ENCODE results near the gene SPAG4.

Gene SPAG4

DNA sequence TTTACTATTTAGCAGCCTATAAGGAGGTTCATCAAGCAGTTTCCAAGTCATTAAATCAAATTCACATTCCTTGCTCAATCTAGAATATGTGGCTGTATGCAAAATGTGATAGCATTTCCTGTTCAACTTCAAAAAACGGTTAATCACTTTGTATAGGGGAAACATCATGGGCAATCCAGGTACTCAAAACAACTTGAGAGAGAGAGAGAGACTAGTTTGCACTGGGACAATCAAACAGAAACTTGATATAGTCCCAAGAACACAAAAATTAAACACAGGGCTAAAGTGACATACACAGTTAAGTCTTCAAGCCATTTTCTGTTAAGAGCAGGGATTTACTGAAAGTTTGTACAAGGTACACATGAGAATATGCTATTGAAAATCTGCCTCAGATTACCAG lies 41.6 kb downstream of the SPAG4 start:
- DNase-seq (ENCODE audit: low read depth), result no peak

DNA sequence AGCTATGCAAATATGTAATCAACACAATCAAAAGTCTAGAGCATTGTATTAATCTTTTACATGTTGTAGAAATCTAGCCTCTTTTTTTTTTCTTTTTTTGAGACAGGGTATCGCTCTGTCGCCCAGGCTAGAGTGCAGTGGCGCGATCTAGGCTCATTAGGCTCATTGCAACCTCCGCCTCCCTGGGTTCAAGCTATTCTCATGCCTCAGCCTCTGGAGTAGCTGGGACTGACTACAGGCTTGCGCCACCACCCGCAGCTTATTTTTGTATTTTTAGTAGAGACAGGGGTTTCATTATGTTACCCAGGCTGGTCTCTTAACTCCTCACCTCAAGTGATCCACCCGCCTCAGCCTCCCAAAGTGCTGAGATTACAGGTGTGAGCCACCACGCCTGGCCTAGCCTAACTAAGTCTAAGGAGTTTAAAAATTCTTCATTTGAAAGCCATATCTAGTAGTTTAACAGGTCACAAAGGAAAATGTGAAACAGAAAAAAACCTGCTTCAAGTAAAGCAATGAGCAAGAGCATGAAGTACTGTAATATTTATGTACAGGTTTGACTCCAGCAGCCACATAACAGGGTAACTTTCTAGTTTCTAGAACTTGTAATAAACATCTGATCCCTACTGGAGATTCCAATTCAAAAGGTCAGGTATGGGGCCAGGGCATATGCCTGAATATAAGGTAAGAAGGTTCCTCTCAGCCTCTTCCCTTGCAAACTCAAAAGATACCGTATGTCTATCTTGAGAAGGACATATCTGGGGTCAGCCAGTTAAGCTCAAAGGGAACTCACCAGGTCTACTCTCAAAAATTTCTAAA lies 44.7 kb downstream of the SPAG4 start:
- DNase-seq (ENCODE audit: low read depth), result no peak

DNA sequence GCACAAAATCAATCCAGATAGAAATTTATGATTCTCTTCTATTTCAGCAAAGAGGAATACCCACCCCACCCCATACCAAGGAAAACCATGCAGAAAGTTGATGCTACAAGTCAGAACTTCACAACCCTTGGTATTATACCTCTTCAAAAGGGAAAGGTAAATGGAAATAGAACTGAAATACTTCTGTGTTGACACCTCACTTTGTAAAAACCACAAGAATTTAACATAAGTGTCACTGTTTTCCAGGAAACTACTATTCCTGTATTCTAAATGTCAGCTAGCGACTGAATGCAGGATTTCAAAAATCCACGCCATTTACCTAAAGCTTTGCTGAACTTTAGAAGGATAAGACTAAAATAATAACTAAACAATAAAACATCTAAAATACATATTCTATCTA lies 45.4 kb downstream of the SPAG4 start:
- no peak for DNase-seq (ENCODE audit: low read depth)

DNA sequence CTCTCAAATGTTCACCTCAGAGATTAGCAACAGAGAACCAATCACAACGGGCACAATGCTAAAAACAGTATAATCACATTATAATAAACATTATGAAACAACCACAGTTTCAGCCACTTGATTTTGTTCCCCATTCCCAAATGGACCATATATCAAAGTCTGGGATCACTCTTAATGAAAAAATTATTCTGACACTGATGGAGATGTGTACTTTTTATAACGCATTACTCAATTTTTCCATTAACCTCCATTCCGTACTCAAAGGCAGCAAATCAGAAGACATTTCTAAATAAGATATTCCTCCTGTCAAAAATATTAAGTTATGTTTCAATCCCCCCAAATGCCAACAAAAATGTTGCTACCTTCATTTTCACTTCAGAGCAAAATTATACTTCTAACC lies 46.3 kb downstream of the SPAG4 start:
- no peak for DNase-seq (ENCODE audit: low read depth)

DNA sequence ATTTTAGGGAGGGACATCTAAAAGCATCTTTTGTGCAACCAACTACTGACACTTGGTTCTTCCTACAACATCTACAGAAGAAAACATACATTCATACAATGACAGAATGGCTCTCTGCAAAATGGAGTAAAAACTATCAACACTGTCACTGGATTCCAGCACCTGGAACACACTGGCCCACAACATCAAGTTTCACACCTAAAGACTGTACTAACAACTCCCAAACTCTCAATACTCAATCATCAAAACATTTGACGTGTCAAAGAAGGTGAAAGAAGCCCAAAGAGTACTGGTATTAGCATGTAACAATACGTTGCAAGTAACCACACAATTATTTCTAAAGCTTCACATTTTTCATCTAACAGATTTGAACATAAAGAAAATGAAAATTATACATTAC lies 46.9 kb downstream of the SPAG4 start:
- no peak for DNase-seq (ENCODE audit: low read depth)

DNA sequence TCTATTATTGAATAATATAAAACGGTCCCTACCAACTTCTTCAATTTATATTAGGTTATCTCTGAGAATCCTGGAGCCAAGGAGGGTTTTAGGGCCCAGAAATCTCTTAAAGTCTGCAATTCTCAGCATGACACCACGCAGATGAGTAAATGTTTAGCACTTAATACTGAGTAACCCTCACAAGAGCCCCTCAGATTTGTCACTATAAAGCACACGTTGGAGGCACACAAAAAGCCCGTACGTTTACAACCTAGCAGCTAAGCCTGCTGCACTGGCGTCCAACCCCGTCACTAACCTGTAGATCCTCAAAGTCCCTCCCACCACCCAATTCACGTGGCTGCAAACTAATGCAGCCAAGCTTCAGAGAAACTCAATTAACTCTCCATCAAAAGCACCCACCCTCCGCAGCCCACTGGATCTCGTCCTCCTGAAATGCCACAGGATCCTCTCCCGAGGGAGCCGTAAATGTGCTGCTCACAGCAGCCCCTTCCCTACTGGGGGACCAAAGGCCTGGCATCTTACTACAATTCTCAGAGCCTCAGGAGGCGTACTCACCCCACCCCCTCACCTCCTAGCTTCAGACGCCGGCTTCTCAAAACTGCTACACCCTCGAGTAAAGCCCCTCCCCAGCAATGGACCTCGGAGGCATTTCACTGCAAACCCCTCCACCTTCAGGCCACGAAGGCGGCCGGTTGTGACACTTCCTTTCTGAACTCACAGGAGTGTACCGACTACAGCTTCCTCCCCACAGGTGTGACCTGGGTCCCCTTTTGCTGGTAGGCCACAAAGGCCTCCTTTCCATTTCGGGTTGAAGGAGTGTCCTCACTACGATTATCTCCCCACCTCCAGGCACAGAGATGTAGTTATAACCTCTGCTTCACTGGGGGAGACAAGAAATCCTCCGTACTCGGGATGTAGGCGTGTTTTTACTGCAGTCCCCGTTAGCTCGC lies 48.2 kb downstream of the SPAG4 start:
- DNase-seq (ENCODE audit: low read depth), result peak; percentile 7

DNA sequence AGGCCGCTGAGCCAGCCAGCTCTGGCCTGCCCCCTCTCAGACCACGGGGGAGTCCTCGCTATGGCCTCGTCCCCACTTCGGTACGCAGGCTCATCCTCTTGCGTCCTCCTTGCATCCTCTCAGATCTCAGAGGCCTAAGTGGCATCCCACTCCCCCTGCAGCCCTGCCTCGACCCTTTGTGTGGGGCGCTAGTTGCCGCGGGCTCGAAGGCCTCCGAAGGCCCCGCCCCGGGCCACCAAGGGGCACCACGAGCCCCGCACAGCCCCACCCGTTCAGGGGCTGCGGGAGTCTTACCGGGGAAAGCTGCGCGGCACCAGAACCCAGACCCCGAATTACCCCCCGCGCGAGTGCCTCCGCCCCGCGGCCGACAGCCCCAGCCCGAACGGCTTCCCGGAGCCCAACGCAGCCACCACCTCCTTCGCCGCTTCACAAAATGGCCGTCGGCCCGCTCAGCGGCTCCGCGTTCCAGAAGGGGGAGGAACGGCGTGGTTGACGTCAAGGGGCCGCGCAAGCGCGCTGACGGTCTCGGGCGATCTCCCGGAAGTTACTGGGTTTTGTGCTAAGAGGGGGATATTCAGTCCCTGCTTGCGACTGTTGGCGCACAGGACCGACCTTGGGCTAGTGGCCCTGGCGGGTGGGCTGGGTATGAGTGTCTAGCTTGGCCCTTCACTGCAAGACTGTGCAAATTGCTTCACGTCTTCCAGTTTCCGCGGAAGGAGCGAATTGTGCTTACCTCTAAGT lies 49.0 kb downstream of the SPAG4 start, which contains the start of the genes CPNE1 and RBM12:
Gene CPNE1, minus strand, starts transcription at position 435 of the 741 bp plus-strand sequence. CDS start 31,977 bp downstream, outside the sequence.
Gene RBM12, minus strand, starts transcription at position 435 of the 741 bp plus-strand sequence. CDS start 9,578 bp downstream, outside the sequence.
- peak; percentile 81 for DNase-seq (ENCODE audit: low read depth)

DNA sequence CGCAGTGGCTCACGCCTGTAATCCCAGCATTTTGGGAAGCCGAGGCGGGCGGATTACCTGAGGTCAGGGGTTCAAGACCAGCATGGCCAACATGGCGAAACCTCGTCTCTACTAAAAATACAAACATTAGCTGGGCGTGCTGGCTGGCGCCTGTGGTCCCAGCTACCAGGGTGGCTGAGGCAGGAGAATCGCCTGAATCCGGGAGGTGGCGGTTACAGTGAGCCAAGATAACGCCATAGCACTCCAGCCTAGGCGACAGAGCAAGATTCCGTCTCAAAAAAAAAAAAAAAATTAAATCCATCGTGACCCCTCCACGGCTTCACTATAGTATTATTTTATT lies 50.3 kb downstream of the SPAG4 start:
- no peak for DNase-seq (ENCODE audit: low read depth)

DNA sequence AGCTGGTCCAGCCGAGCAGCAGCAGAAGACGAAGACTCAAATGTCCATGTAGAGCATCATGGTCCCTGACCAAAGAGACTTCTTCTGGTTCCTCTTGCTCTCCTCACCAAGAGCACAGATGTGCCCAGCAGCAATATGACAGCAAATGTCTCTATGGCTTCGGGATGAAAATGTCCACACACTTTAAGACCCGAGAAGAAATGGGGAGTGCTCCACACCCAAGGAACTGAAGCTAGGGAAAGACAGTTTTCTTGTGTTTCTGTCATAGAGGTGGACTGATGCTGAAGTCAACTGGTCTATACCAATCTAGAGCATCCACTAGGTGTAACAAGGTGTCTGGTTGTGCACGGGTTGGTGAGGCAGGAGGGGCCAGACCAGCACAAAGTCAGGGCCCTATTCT lies 53.6 kb downstream of the SPAG4 start:
- no peak for DNase-seq (ENCODE audit: low read depth)

DNA sequence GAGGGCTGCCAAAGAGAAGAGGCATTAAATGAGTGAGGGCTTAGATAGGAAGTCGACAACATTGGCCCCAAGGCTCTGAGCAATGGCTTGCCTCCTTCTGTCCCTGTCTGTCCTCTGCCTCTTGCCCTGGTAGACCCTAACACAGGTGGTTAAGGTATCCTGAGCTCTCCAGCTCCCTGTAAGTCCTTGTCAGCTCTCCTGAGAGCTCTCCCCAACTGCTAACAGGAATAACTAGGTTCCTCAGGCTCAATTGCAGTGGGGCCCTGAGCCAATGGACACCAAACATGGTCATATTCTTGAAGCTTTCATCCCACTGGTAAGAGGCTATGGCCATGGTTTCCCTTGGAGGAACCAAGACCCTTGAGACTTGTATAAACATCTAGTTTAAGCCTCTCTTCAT lies 54.1 kb downstream of the SPAG4 start:
- no peak for DNase-seq (ENCODE audit: low read depth)

Data from stromal cell of bone marrow (primary cell).